GM19023 (cell line): Measurements from ENCODE around the gene SLC35E1.

Experiments
- ATAC-seq: cut with Tn5 transposase; IDR thresholded peaks from one replicate; pipeline ENCODE4 v1.9.1; 2021; ENCODE audit warnings: mild to moderate bottlenecking, moderate library complexity; ENCODE audit not compliant: unreplicated experiment

SLC35E1 gene

DNA sequence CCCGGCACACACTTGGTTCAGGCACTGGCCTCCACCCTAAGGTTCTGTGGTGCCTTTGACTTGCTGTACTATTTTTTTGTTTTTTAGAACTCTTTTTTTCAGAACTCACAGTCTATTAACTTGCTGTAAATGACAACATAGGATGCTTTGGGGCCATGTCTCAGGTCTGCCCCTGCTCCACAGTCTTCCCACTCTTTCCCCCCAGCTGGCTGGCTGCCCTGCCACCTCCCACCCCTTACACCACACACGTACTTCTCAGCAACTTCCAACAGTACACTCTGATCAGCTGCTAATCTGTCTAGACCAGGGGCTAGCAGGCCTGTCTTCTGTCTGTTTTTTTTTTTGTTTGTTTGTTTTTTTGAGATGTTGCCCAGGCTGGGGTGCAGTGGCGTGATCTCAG lies 67.9 kb downstream of the SLC35E1 start:
- no peak for ATAC-seq
